HepG2 (cell line): ENCODE measurements around the gene MRPL58. TPM values are rescaled to one million over a fixed set of nuclear protein-coding genes. Genes with fewer than 3 reads are reported as not detected.

ENCODE experiments used
- BHLHE40 ChIP-seq: IDR thresholded peaks from 2 replicates; pipeline ENCODE4 v1.6.1; 2011; ENCODE audit warnings: low read length, improper control_type of control experiment
- CEBPZ ChIP-seq: IDR thresholded peaks from 2 replicates; pipeline ENCODE4 v1.6.1; 2012; ENCODE audit warnings: low read length, improper control_type of control experiment
- CENPX ChIP-seq: sonication (generic); formaldehyde crosslinking; IDR thresholded peaks from 2 replicates; pipeline ENCODE4 v1.9.0; 2021; ENCODE audit warnings: mild to moderate bottlenecking, missing genetic modification reagents, moderate library complexity
- DZIP1 ChIP-seq: sonication (generic); formaldehyde crosslinking; IDR thresholded peaks from 2 replicates; pipeline ENCODE4 v1.5.0; 2020; ENCODE audit warnings: mild to moderate bottlenecking, missing genetic modification reagents
- FOXC1 ChIP-seq: sonication (generic); formaldehyde crosslinking; IDR thresholded peaks from 2 replicates; pipeline ENCODE4 v1.8.0; 2022; ENCODE audit warnings: mild to moderate bottlenecking, missing genetic modification reagents, borderline replicate concordance
- GTF2F1 ChIP-seq: fragments of 150-350 bp; IDR thresholded peaks from 2 replicates; pipeline ENCODE4 v1.6.1; 2014; ENCODE audit warnings: low read length
- HNF4A ChIP-seq: sonication (generic); formaldehyde crosslinking; IDR thresholded peaks from 2 replicates; pipeline ENCODE4 v1.4.0; 2020; ENCODE audit warnings: missing genetic modification reagents
- KAT7 ChIP-seq: IDR thresholded peaks from 2 replicates; pipeline ENCODE4 v1.6.1; 2018; ENCODE audit warnings: borderline replicate concordance, missing compliant biosample characterization
- NCOA2 ChIP-seq: sonication (generic); formaldehyde crosslinking; IDR thresholded peaks from 2 replicates; pipeline ENCODE4 v1.8.0; 2022; ENCODE audit warnings: inconsistent platforms
- PRDM10 ChIP-seq: sonication (generic); formaldehyde crosslinking; IDR thresholded peaks from 2 replicates; pipeline ENCODE4 v1.4.0; 2020; ENCODE audit warnings: low read depth, missing genetic modification reagents
- TFDP2 ChIP-seq: sonication (generic); formaldehyde crosslinking; IDR thresholded peaks from 2 replicates; pipeline ENCODE4 v1.4.0; 2020; ENCODE audit warnings: missing genetic modification reagents
- TOE1 ChIP-seq: sonication (generic); formaldehyde crosslinking; IDR thresholded peaks from 2 replicates; pipeline ENCODE4 v1.4.0; 2020; ENCODE audit warnings: mild to moderate bottlenecking, missing genetic modification reagents
- YEATS4 ChIP-seq: sonication (generic); formaldehyde crosslinking; IDR thresholded peaks from 2 replicates; pipeline ENCODE4 v1.4.0; 2020; ENCODE audit warnings: missing genetic modification reagents, borderline replicate concordance
- ZMAT5 ChIP-seq: sonication (generic); formaldehyde crosslinking; IDR thresholded peaks from 2 replicates; pipeline ENCODE4 v1.5.0; 2020; ENCODE audit warnings: mild to moderate bottlenecking, low read depth, missing genetic modification reagents, borderline replicate concordance
- ZNF432 ChIP-seq: sonication (generic); formaldehyde crosslinking; IDR thresholded peaks from 2 replicates; pipeline ENCODE4 v1.5.0; 2020; ENCODE audit warnings: missing genetic modification reagents, mild to moderate bottlenecking, borderline replicate concordance
- ZNF44 ChIP-seq: sonication (generic); formaldehyde crosslinking; IDR thresholded peaks from 2 replicates; pipeline ENCODE4 v1.5.1; 2020; ENCODE audit warnings: mild to moderate bottlenecking, missing genetic modification reagents
- ZNF777 ChIP-seq: sonication (generic); formaldehyde crosslinking; IDR thresholded peaks from 2 replicates; pipeline ENCODE4 v1.4.0; 2020; ENCODE audit warnings: missing genetic modification reagents
- ZSCAN29 ChIP-seq: sonication (generic); formaldehyde crosslinking; conservative IDR thresholded peaks from 2 replicates; pipeline ENCODE4 v1.4.0; 2020; ENCODE audit warnings: mild to moderate bottlenecking, missing genetic modification reagents
- polyA plus RNA-seq, 8 experiments: library from polyadenylated mRNA; depleted of rRNA in 3 of 8; stranded (reverse) in 7 of 8; unstranded in 1 of 8; fragments of >200 nt; fragmentation: Illumina TruSeq in 4 of 8; extraction: Trizol in 4 of 8; gene quantifications; 2 replicates each; pipeline versions ENCODE4 v1.2.1 to v1.2.3, GENCODE V29; 2011 to 2016; ENCODE audit warnings: low read depth in 4 of 8, missing spikeins in 1 of 8, mixed read lengths in 1 of 8; ENCODE audit not compliant: insufficient read depth in 1 of 8
- total RNA-seq, 5 experiments: library from RNA; depleted of rRNA; stranded (reverse); fragments of >200 nt; fragmentation: Illumina TruSeq; extraction: Trizol; gene quantifications; 2 replicates each; pipeline ENCODE4 v1.2.3, GENCODE V29; 2016; ENCODE audit warnings: low read depth in 1 of 5

The MRPL58 gene
- total and polyA plus RNA-seq, 2 of the 13 experiments (the other 11 are each of a cell fraction or from before 2014, with no cell fraction given): 44.9 to 68.9 TPM

- TF ChIP-seq GTF2F1 (no peak), ZNF777 (CRISPR knock-in tag) (peak; percentile 84), NCOA2 (no peak), DZIP1 (no peak), BHLHE40 (no peak), ZSCAN29 (CRISPR knock-in tag) (no peak), HNF4A (CRISPR knock-in tag) (no peak), YEATS4 (peak; percentile 52), PRDM10 (CRISPR knock-in tag) (no peak), ZNF44 (CRISPR knock-in tag) (no peak), CEBPZ (no peak), ZNF432 (CRISPR knock-in tag) (no peak), KAT7 (CRISPR knock-in tag) (peak; percentile 28; the same call in 1 of the 2 replicates), CENPX (CRISPR knock-in tag) (no peak), TOE1 (no peak), TFDP2 (CRISPR knock-in tag) (peak; percentile 58; the same call in 1 of the 2 replicates), FOXC1 (CRISPR knock-in tag) (peak; percentile 66; the same call in 1 of the 2 replicates), ZMAT5 (CRISPR knock-in tag) (no peak)
Measured at GRCh38 chr17:74972107-74972972, 40.1 kb upstream of the MRPL58 start, which contains the start of gene HID1 (continued).
